Measurements from ENCODE around the gene PDE7B. TPM values are rescaled to one million over a fixed set of nuclear protein-coding genes. Genes with fewer than 3 reads are reported as not detected.

Gene PDE7B
- total RNA-seq, 2 experiments from 2014 or later: 0.38 to 3.5 TPM

DNA sequence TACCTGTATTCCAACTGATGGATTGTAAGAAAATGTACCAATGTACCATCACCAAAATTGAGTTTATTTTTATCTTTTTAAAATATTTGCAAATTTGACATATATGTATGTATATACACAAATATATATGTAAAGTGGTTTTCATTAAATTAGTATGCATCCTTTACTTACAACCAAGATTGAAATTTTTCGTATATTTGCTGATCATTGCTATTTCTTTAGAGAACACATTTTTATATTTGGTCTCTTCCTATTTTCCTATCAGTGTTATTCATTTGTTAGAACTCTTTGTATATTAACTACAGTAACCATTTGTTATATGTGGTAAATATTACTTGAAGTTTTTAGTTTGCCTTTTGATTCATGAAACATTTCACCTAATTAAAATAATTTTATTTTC is 324.4 kb downstream of the PDE7B start:
- Mint-ChIP-seq H3K27me3 (peaks cover 14% of the 10 kb centered on the region), H3K9me3 (ENCODE audit: low read depth) (no peaks in the 10 kb centered on the region), H3K36me3 (no peaks in the 10 kb centered on the region), H3K4me1 (no peaks in the 10 kb centered on the region), H3K27ac (no peak overlapping the region), H3K4me3 (no peak overlapping the region)
- DNase-seq (no peak), ATAC-seq (no peak)
- CTCF ChIA-PET: no interaction called here

DNA sequence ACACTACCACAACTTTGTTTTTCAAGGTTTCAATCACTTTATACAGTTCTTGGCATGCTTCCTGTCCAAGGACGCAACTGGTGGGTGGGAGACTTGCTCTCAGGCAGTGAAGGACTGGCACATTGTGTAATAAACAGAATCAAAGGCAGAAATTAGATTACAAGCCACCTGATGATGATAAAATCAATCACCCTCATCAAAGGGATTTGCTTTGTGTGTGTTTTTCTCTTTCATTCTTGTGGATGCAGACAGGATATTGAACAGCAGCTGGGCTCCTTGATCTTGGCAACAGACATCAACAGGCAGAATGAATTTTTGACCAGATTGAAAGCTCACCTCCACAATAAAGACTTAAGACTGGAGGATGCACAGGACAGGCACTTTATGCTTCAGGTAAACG is 327.2 kb downstream of the PDE7B start:
- ATAC-seq (no peak), DNase-seq (no peak)
- Mint-ChIP-seq H3K36me3 (no peaks in the 10 kb centered on the region), H3K27me3 (peaks cover 17% of the 10 kb centered on the region), H3K4me1 (no peaks in the 10 kb centered on the region), H3K4me3 (no peak overlapping the region), H3K27ac (no peak overlapping the region), H3K9me3 (ENCODE audit: low read depth) (no peaks in the 10 kb centered on the region)
- CTCF ChIA-PET: no interaction called here

DNA sequence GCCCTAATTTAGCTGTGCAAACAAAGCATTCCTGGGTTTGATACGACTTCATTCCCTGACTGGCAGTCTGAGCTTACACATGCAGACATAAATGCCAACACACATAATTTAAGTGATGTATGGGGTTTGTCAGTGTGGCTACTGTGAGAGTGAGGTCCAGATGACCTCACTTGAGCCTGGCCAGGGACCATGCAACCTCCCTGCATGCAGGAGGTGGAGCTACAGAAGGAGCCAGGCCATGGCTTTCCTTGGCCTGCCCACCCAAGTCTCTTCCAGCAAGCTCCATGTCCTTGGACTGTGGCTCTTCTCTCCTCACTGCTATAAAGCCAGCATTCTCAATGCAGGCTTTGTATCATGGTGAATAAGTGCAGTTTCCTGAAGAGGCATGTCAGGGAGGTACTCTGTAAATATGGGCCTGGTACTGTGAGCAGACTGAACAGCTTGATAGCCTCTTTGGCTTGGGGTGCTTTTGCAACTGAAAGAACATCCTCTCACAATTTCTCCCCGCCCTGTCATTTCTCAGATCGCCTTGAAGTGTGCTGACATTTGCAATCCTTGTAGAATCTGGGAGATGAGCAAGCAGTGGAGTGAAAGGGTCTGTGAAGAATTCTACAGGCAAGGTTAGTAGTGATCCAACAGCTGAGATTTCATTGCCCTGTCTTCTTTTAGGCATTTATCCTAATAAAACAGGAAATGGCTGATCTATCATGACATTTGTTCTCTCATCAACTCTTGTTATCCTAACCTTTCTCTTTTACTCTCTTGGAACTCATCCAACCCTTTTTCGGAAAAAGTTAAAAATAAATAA is 329.4 kb downstream of the PDE7B start:
- Mint-ChIP-seq H3K9me3 (ENCODE audit: low read depth) (no peaks in the 10 kb centered on the region), H3K36me3 (no peaks in the 10 kb centered on the region), H3K27me3 (peaks cover 20% of the 10 kb centered on the region), H3K27ac (no peak overlapping the region), H3K4me3 (no peak overlapping the region), H3K4me1 (no peaks in the 10 kb centered on the region)
- ATAC-seq: no peak
- DNase-seq: no peak
- CTCF ChIA-PET: no interaction called here

DNA sequence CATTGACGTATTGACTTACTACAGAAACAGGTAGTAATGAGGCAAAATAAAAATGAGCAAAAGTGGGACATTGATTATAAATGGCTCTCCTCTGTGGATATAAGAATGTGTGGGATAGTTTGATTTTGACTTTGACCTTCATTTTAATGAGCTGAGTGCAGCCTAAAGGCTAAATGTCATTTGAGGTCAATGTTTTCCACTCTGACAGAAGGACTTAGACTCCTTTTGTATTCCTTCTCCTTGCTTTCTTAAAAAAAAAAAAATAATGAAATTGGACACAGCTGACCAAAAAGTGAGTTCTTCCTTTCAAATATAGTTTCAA is 330.0 kb downstream of the PDE7B start:
- CTCF ChIA-PET: no interaction called here
- ATAC-seq: no peak
- no peaks in the 10 kb centered on the region for H3K4me1 Mint-ChIP-seq

DNA sequence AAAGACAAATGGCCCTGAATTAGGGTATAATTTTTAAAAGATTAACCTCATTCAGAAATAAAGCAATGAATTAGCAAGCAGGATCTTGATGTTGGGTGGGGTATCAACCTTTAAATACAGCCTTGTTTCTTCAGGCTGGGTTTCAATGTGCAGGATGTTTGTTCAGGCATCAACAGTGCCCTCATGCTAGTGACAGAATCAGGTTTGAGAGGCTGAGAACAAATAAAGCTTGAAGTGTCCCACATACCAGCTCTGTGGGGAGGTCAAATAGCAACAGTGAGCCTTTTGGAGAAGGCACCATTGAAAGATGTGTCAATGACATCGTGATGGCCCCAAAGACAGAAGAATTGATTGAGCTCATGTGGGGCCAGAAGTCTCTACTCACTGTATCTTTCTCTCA is 330.4 kb downstream of the PDE7B start:
- no peak for ATAC-seq
- Mint-ChIP-seq H3K27ac (no peak overlapping the region), H3K9me3 (ENCODE audit: low read depth) (no peaks in the 10 kb centered on the region), H3K4me1 (no peaks in the 10 kb centered on the region), H3K4me3 (no peak overlapping the region), H3K27me3 (peaks cover 20% of the 10 kb centered on the region), H3K36me3 (no peaks in the 10 kb centered on the region)
- no peak for DNase-seq
- CTCF ChIA-PET: no interaction called here

More for the DNA sequence above, 330.0 kb downstream of the PDE7B start:
- no peak for DNase-seq
- Mint-ChIP-seq H3K36me3 (no peaks in the 10 kb centered on the region), H3K4me3 (no peak overlapping the region), H3K9me3 (ENCODE audit: low read depth) (no peaks in the 10 kb centered on the region), H3K27ac (no peak overlapping the region), H3K27me3 (peaks cover 20% of the 10 kb centered on the region)

DNA sequence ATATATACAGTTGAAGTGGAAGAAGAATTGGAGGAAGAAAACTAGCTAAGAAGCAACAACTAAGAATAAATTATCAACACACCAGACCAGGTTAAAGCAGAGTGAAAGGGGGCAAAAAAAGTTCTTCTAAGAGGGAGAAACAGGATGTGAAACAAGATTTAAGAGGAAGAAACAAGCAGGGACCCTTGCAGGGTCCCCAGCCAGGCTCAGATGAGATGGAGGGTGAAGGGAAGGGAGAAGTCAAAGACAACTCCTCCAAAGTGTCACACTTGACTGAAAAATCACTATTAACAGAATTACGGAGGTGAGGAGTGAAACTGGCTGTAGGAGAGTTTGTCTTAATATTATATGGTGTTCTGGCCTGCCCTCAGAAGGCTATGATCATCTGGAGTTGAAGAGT is 333.2 kb downstream of the PDE7B start:
- no peak for DNase-seq
- CTCF ChIA-PET: no interaction called here
- Mint-ChIP-seq H3K27ac (no peak overlapping the region), H3K4me1 (no peaks in the 10 kb centered on the region), H3K36me3 (no peaks in the 10 kb centered on the region), H3K9me3 (ENCODE audit: low read depth) (no peaks in the 10 kb centered on the region), H3K27me3 (peaks cover 13% of the 10 kb centered on the region), H3K4me3 (no peak overlapping the region)
- no peak for ATAC-seq

DNA sequence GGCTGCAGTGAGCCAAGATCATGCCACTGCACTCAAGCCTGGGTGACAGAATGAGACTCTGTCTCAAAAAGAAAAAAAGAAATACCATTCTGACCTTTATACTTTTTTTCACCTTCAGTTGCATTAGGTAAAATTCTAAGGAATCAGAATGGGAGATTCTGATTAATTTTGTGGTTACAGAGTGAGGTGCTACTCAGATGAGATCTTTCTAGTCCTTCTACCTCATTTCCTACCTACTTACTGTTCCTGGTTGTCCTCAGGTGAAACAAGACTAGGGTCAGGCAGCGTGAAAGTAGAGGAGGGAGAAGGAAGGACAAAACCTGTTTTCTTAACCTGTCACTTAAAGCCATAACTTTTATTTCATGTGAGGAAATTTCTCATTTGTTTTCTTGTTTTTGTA is 334.9 kb downstream of the PDE7B start:
- no peaks in the 10 kb centered on the region for H3K9me3 Mint-ChIP-seq (ENCODE audit: low read depth)
- H3K27ac Mint-ChIP-seq: no peak overlapping the region
- H3K36me3 Mint-ChIP-seq: no peaks in the 10 kb centered on the region
- H3K4me3 Mint-ChIP-seq: no peak overlapping the region
- no peak for ATAC-seq
- CTCF ChIA-PET: no interaction called here
- H3K4me1 Mint-ChIP-seq: no peaks in the 10 kb centered on the region
- no peak for DNase-seq
- H3K27me3 Mint-ChIP-seq: peaks cover 16% of the 10 kb centered on the region

DNA sequence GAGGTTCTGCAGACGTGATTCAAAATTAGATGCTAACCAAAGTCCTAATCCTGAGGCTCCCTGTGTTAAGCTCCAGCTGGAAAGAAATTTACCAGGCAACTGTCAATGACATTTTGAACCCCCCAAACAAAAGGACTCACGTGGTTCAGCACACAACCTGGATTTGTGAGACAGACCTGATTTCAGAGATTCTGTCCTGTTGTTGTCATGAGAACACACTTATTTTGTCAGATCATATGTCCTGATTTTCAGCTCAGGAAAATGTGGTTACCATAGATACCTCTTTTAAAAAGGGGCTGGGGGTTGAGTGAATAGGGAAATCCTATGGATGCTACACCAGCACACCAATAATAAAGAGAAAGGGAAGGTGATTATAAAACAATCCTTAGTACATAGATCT is 337.0 kb downstream of the PDE7B start:
- CTCF ChIA-PET: no interaction called here
- Mint-ChIP-seq H3K4me1 (no peaks in the 10 kb centered on the region), H3K27me3 (peaks cover 14% of the 10 kb centered on the region), H3K4me3 (no peak overlapping the region), H3K27ac (no peak overlapping the region), H3K36me3 (no peaks in the 10 kb centered on the region), H3K9me3 (ENCODE audit: low read depth) (no peaks in the 10 kb centered on the region)
- DNase-seq: no peak
- ATAC-seq: no peak

DNA sequence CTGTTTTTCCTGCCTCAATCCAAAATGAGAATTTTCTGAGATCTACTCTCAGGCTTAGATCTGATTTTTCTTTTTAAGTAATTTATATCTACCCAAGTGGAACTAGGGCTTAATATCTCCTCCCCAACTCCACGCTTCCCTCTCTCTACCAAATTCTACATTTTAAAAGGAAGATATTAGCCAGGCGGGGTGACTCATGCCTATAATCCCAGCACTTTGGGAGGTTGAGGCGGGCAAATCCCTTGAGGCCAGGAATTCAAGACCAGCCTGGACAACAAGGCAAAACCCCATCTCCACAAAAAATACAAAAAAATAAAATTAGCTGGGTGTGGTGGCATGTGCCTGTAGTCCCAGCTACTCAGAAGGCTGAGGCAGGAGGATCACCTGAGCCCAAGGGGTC is 337.6 kb downstream of the PDE7B start:
- ATAC-seq (no peak), DNase-seq (no peak)
- no peaks in the 10 kb centered on the region for H3K36me3 Mint-ChIP-seq
- no peak overlapping the region for H3K4me3 Mint-ChIP-seq
- no peaks in the 10 kb centered on the region for H3K4me1 Mint-ChIP-seq
- no peak overlapping the region for H3K27ac Mint-ChIP-seq
- CTCF ChIA-PET: no interaction called here
- H3K9me3 Mint-ChIP-seq (ENCODE audit: low read depth): no peaks in the 10 kb centered on the region
- peaks cover 19% of the 10 kb centered on the region for H3K27me3 Mint-ChIP-seq

DNA sequence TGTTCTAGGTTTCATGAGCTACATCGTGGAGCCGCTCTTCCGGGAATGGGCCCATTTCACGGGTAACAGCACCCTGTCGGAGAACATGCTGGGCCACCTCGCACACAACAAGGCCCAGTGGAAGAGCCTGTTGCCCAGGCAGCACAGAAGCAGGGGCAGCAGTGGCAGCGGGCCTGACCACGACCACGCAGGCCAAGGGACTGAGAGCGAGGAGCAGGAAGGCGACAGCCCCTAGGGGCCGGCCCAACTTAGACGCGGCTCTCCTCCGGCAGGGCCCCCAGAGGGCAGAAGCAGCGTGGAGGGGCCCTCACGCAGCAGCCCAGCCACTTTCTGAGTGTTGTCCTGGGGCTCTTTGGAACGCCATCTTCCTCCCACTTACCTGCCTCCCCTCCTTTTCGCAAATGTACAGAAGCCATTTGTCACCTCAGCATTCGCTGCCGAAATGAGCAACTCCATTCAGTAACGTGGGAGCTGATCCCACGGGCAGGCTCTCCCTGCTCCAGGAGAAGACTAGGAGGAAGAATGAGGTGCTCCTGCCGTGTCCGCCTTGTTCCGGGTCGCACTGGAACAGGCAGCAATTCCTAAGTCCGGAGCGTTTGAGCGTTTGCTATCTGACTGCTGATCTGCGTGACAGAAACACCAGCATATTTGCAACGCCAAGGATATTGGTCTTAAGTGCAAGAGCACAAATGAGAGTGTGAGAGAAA is 340.3 kb downstream of the PDE7B start:
- Mint-ChIP-seq H3K27ac (no peak overlapping the region), H3K4me1 (no peaks in the 10 kb centered on the region), H3K4me3 (no peak overlapping the region), H3K9me3 (ENCODE audit: low read depth) (no peaks in the 10 kb centered on the region), H3K27me3 (peaks cover 25% of the 10 kb centered on the region), H3K36me3 (no peaks in the 10 kb centered on the region)
- CTCF ChIA-PET: no interaction called here
- ATAC-seq (no peak), DNase-seq (no peak)

DNA sequence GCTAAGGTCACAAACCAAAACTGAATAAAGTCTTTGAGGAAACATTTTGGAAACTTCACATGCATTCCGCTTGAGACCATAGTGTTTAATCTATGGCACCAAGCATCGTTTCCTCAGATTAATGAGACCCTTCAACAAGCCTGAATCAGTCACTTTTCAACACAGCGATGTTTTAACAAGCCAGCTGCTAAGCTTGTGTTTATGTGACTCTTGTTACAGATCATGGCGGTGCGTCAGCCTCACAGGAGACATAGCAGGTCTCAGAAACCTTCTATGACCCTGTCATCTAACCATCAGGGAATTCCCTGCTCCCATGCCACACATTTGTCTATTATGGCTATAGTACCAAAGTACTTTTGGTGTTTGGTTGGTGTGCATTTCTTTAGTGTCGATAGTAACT is 341.4 kb downstream of the PDE7B start:
- CTCF ChIA-PET: no interaction called here
- no peak for DNase-seq
- ATAC-seq: no peak
- H3K36me3 Mint-ChIP-seq: no peaks in the 10 kb centered on the region
- H3K4me1 Mint-ChIP-seq: no peaks in the 10 kb centered on the region
- H3K27ac Mint-ChIP-seq: no peak overlapping the region
- H3K4me3 Mint-ChIP-seq: no peak overlapping the region
- peaks cover 28% of the 10 kb centered on the region for H3K27me3 Mint-ChIP-seq
- no peaks in the 10 kb centered on the region for H3K9me3 Mint-ChIP-seq (ENCODE audit: low read depth)

DNA sequence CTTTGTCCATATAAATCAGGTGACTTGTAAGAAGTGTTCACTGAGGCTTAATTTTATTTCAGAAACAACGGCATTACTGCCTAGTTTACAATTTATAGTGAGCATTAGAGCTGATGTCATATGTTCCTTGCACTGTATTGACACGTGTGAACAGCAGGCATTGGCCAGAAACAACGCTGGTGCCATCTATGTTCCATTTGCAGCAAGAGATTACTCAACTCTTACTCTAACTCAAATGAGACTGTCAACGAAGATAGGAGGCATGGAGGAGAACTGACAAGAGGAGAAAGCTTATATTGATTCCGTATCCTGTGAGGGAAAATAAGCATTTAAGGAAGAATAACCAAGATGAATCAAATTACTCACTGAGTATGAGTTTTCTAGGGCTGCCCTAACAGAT is 350.2 kb downstream of the PDE7B start:
- CTCF ChIA-PET: interaction anchor here (1.2 kb wide), 1 partner anchor 695 kb away, joined by 5 read pairs; no protein-coding TSS in a partner anchor
- Mint-ChIP-seq H3K9me3 (ENCODE audit: low read depth) (no peaks in the 10 kb centered on the region), H3K36me3 (no peaks in the 10 kb centered on the region), H3K4me1 (no peaks in the 10 kb centered on the region), H3K27ac (no peak overlapping the region), H3K4me3 (no peak overlapping the region), H3K27me3 (peaks cover 6% of the 10 kb centered on the region)
- ATAC-seq: no peak
- no peak for DNase-seq

DNA sequence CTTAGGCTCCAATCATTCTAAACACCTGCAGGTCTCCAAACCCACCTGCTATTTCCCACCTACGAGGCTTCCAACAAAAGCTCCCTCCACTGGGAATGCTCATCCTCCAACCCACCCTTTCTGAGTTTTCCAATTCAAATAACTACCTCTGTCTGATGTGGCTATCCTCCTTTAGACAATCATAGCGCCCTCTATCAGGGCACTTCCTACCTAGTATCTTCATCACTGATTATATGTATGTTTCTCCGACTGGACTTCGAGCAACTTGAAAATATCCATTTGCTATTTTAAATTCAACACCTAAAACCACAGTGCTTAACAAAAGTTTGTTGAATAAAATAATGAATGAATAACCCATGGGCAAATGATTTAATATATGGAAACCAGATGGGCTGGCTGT is 357.3 kb downstream of the PDE7B start:
- DNase-seq (no peak), ATAC-seq (no peak)
- CTCF ChIA-PET: no interaction called here
- Mint-ChIP-seq H3K4me3 (no peak overlapping the region), H3K4me1 (no peaks in the 10 kb centered on the region), H3K27ac (no peak overlapping the region), H3K9me3 (ENCODE audit: low read depth) (no peaks in the 10 kb centered on the region), H3K27me3 (no peaks in the 10 kb centered on the region), H3K36me3 (no peaks in the 10 kb centered on the region)

DNA sequence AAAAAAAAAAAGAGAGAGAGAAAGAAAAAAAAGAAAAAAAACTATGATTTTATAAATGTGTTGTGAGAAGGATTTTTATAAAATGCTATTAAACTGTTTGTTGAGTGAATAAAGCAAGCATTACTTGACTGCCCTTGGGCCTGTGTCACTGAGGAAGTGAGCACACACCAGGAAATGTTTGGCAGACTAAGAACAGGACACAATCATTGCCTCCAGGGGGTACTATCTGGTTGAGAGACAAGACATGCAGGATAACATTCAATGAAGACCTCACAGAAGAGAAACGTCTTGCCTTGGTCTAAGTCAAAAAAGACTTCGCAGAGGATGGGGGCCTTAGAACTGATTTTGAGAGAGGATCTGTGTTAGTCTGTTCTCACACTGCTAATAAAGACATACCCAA is 358.0 kb downstream of the PDE7B start:
- CTCF ChIA-PET: no interaction called here
- DNase-seq: no peak
- no peaks in the 10 kb centered on the region for H3K36me3 Mint-ChIP-seq
- H3K27me3 Mint-ChIP-seq: no peaks in the 10 kb centered on the region
- H3K4me3 Mint-ChIP-seq: no peak overlapping the region
- H3K9me3 Mint-ChIP-seq (ENCODE audit: low read depth): no peaks in the 10 kb centered on the region
- H3K4me1 Mint-ChIP-seq: no peaks in the 10 kb centered on the region
- H3K27ac Mint-ChIP-seq: no peak overlapping the region
- ATAC-seq: no peak

Measured in activated CD8-positive, alpha-beta memory T cell treated with anti-CD3 and anti-CD28 coated beads, Interleukin-2, amount 10 ng/mL, durations not matched to agents 7 days and 5 days (primary cell).